NK-92 treated with Interleukin-12 subunit alpha and Interleukin-12 subunit beta, amount 100 ng/mL, for 24 hours (cell line): ENCODE results near the gene UGT1A3.
"Not testable (repeated sequence)": the region's sequence is repeated elsewhere in the genome, so short reads cannot be mapped to it uniquely, and the experiment has no call there.

ENCODE experiments used
- DNase-seq: peaks from one replicate; lab custom pipeline; 2025; lab: John Stamatoyannopoulos, UW

The UGT1A3 gene

GRCh38 chr2:233728723-233729301, at the start of gene UGT1A3:
Gene UGT1A3 (plus strand): TSS chr2:233729042. CDS start chr2:233729127, 85 bp downstream.
- DNase-seq, result no peak

GRCh38 chr2:233679196-233679595, 49.6 kb upstream of the UGT1A3 start:
- no peak for DNase-seq

GRCh38 chr2:233680361-233681045, 48.3 kb upstream of the UGT1A3 start:
- no peak for DNase-seq

GRCh38 chr2:233681521-233682099, 47.2 kb upstream of the UGT1A3 start, which contains the start of gene UGT1A7:
Gene UGT1A7 (plus strand): TSS chr2:233681901. CDS start chr2:233681938, 37 bp downstream.
- no peak for DNase-seq

- DNase-seq, result no peak
These were observed 44.2 kb upstream of the UGT1A3 start for GRCh38 chr2:233684640-233685039.

- no peak for DNase-seq
These were observed 41.9 kb upstream of the UGT1A3 start for GRCh38 chr2:233686928-233687327.

GRCh38 chr2:233688341-233688740, 40.5 kb upstream of the UGT1A3 start:
- no peak for DNase-seq

- DNase-seq, result no peak
These were observed 39.8 kb upstream of the UGT1A3 start for GRCh38 chr2:233689031-233689430.

- no peak for DNase-seq
These were observed 39.3 kb upstream of the UGT1A3 start for GRCh38 chr2:233689501-233689900.

GRCh38 chr2:233690444-233690843, 38.4 kb upstream of the UGT1A3 start:
- DNase-seq, result no peak

GRCh38 chr2:233691443-233692433, 37.1 kb upstream of the UGT1A3 start:
- DNase-seq, result no peak

GRCh38 chr2:233692648-233693047, 36.2 kb upstream of the UGT1A3 start, which contains the start of gene UGT1A6:
Gene UGT1A6 (plus strand): TSS chr2:233692890. CDS start chr2:233693005, 115 bp downstream.
- no peak for DNase-seq

GRCh38 chr2:233693963-233694362, 34.9 kb upstream of the UGT1A3 start:
- no peak for DNase-seq

- DNase-seq, result no peak
These were observed 30.1 kb upstream of the UGT1A3 start for GRCh38 chr2:233698740-233699139.

- DNase-seq, result no peak
These were observed 29.3 kb upstream of the UGT1A3 start for GRCh38 chr2:233699424-233700027.

- DNase-seq, result no peak
These were observed 28.7 kb upstream of the UGT1A3 start for GRCh38 chr2:233700028-233700635.

GRCh38 chr2:233700842-233701241, 28.0 kb upstream of the UGT1A3 start:
- not testable (repeated sequence) for DNase-seq

GRCh38 chr2:233702238-233702637, 26.6 kb upstream of the UGT1A3 start:
- DNase-seq, result no peak

- DNase-seq, result no peak
These were observed 22.8 kb upstream of the UGT1A3 start for GRCh38 chr2:233705911-233706506.

GRCh38 chr2:233706720-233707119, 22.1 kb upstream of the UGT1A3 start:
- no peak for DNase-seq
